Rectal smooth muscle tissue (tissue), 1 donor: ENCODE results near the gene FSTL5.

Experiments
- H3K27ac ChIP-seq: one replicate; pipeline ENCODE4 v1.7.0; 2013; ENCODE audit warnings: low read depth, low read length, inconsistent platforms
- H3K27me3 ChIP-seq: one replicate; pipeline ENCODE4 v1.7.0; 2013; ENCODE audit warnings: low read length; ENCODE audit not compliant: control insufficient read depth, insufficient read depth
- H3K36me3 ChIP-seq: one replicate; pipeline ENCODE4 v1.7.0; 2013; ENCODE audit warnings: low read length; ENCODE audit not compliant: control insufficient read depth, insufficient read depth
- H3K4me1 ChIP-seq: one replicate; pipeline ENCODE4 v1.7.0; 2013; ENCODE audit warnings: low read length; ENCODE audit not compliant: control insufficient read depth, insufficient read depth
- H3K4me3 ChIP-seq: one replicate; pipeline ENCODE4 v1.7.0; 2013; ENCODE audit warnings: low read length
- H3K9ac ChIP-seq: one replicate; pipeline ENCODE4 v1.7.0; 2013; ENCODE audit warnings: low read length

FSTL5 gene

GRCh38 chr4:161919442-161920220, 244.2 kb downstream of the FSTL5 start:
- Histone ChIP-seq H3K27ac (no peak overlapping the region), H3K36me3 (no peaks in the 10 kb centered on the region)

GRCh38 chr4:161916035-161916434, 247.8 kb downstream of the FSTL5 start:
- Histone ChIP-seq H3K4me1 (no peaks in the 10 kb centered on the region), H3K27ac (no peak overlapping the region), H3K4me3 (no peak overlapping the region), H3K27me3 (no peaks in the 10 kb centered on the region), H3K9ac (no peak overlapping the region), H3K36me3 (no peaks in the 10 kb centered on the region)

More at GRCh38 chr4:161919442-161920220, 244.2 kb downstream of the FSTL5 start:
- H3K4me1 ChIP-seq, result no peaks in the 10 kb centered on the region
- H3K9ac ChIP-seq, result no peak overlapping the region
- no peaks in the 10 kb centered on the region for H3K27me3 ChIP-seq
- no peak overlapping the region for H3K4me3 ChIP-seq

DNA sequence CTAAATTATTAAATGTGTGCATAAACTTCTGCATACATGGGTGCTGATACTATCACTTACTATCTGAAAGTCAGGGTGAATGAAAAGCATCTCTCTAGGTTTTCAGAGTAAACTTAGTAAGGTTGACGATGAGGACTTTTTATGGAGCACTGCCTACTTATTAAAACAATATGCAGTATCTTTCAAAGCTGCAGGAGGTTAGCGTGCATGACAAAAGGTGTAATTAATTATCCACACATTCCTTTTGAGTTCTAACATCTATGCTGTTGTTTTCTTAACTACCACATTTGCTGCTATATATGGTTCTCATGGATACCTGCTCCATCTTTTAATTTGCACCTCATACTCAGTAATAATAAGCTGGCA, 256.2 kb downstream of the FSTL5 start:
- Histone ChIP-seq H3K4me1 (no peaks in the 10 kb centered on the region), H3K9ac (no peak overlapping the region), H3K27me3 (no peaks in the 10 kb centered on the region), H3K4me3 (no peak overlapping the region), H3K27ac (no peak overlapping the region), H3K36me3 (no peaks in the 10 kb centered on the region)

DNA sequence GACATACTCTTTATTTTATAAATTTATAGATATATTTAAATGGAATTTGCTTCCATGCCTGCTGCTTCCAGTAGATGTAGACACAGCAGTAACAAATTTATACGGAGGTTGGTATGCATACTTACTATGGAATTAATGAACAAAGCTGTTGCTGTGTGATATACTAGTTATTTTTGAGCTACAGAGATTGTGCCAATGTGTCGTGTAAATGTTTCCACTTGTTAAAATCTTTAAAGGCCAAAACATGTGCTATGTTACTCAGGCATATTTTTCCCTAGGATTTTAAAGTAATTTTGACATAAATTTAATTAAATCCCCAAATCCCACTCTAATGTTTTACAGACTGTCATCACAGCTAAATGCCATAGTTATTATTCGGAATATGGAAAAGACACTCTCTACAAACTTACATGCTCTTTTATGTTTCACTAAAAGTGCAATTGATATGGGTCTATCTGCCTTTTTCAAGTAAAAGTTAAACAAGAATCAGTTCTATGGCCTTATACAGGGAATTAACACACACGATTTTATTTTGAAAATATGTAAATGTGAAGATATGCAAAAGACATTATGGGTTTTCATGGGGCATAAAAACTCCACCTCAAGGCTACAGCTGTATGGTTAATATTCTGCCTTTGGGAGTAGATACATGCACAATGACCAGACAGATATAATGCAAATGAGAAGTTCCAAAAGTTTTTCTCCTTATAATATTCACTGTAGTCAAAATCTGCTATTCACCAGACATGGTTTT, 256.8 kb downstream of the FSTL5 start:
- Histone ChIP-seq H3K27me3 (no peaks in the 10 kb centered on the region), H3K36me3 (no peaks in the 10 kb centered on the region), H3K9ac (no peak overlapping the region), H3K4me3 (no peak overlapping the region), H3K27ac (no peak overlapping the region), H3K4me1 (no peaks in the 10 kb centered on the region)

DNA sequence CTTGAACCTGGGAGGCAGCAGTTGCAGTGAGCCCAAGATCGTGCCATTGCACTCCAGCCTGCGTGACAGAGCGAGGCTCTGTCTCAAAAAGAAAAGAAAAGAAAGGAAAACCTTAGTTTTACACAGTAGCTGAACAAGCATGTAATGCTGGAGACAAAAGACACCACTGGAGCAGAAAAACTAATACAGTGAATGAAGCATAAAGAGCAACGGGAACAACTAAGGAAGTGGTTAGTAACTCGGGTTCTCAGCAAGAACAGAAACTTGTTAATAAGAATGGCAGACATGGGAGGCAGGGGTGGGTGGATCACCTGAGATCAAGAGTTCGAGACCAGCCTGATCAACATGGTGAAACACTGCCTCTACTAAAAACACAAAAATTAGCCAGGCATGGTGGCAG, 263.7 kb downstream of the FSTL5 start:
- no peaks in the 10 kb centered on the region for H3K4me1 ChIP-seq
- H3K36me3 ChIP-seq, result no peaks in the 10 kb centered on the region
- no peak overlapping the region for H3K9ac ChIP-seq

GRCh38 chr4:161894493-161895167, 269.2 kb downstream of the FSTL5 start:
- H3K4me3 ChIP-seq, result no peak overlapping the region
- H3K9ac ChIP-seq, result no peak overlapping the region
- H3K27ac ChIP-seq, result no peak overlapping the region
- H3K4me1 ChIP-seq, result no peaks in the 10 kb centered on the region
- no peaks in the 10 kb centered on the region for H3K27me3 ChIP-seq
- H3K36me3 ChIP-seq, result no peaks in the 10 kb centered on the region

More for the DNA sequence above, 263.7 kb downstream of the FSTL5 start:
- Histone ChIP-seq H3K4me3 (no peak overlapping the region), H3K27me3 (no peaks in the 10 kb centered on the region), H3K27ac (no peak overlapping the region)

DNA sequence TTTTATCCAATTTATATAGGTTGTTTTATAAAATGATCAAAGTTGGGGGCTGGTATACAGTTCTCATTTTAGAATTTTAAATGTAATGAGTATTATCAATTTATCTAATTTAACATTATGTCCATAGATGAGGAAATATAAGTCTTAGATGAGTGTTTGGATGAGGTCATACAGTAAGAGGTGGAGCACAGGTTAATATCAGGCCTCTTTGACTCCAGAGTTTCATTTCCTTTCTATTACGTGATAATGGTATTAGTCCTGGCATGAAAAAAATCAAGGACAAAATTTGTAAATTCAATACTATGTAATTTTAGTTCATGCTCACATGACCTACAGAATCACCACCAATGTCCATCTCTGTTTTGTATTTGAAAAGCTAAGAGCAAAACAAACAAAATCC, 269.8 kb downstream of the FSTL5 start:
- H3K36me3 ChIP-seq, result no peaks in the 10 kb centered on the region
- no peak overlapping the region for H3K9ac ChIP-seq

DNA sequence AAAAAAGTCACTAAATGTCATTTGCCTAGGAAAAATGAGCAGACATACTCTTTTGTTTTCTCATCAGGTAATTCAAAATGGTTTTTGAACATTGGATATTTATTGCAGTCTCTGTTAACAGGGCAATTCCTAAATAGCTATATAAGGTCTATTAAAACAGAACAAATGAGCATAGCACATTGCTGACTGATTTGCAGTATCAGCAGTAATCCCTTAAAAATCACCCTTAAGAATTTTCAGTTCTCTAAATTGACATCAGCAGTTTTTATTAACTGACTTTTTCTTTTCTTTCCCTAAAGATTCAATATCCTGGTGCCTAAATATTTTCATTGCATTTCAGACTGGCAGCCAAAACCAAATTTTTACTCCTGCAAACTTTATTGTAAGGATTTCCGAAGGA, 270.2 kb downstream of the FSTL5 start:
- H3K27me3 ChIP-seq, result no peaks in the 10 kb centered on the region
- no peaks in the 10 kb centered on the region for H3K4me1 ChIP-seq
- no peaks in the 10 kb centered on the region for H3K36me3 ChIP-seq
- H3K4me3 ChIP-seq, result no peak overlapping the region
- H3K27ac ChIP-seq, result no peak overlapping the region
- no peak overlapping the region for H3K9ac ChIP-seq

More for the DNA sequence above, 269.8 kb downstream of the FSTL5 start:
- no peak overlapping the region for H3K4me3 ChIP-seq
- H3K4me1 ChIP-seq, result no peaks in the 10 kb centered on the region
- H3K27me3 ChIP-seq, result no peaks in the 10 kb centered on the region
- H3K27ac ChIP-seq, result no peak overlapping the region

DNA sequence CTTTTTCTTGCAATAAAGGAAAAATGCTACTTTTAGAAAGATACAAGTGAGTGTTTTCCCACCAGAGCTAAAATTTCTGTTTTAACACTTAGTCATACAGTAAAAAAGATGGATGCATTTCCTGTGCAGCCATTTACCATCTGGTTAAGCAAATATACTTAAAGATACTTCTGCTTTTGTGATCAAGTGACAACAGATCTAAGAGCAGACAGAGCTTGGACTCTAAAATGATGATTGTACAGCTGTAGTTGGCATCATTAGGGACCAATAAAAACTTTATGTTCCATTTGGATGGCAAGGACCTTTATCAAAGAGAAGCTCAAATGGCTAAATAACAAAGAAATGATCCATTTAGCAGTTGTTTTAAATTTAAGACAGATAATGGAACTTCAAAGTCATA, 270.8 kb downstream of the FSTL5 start:
- no peak overlapping the region for H3K4me3 ChIP-seq
- no peaks in the 10 kb centered on the region for H3K27me3 ChIP-seq
- no peak overlapping the region for H3K9ac ChIP-seq
- no peaks in the 10 kb centered on the region for H3K4me1 ChIP-seq
- no peak overlapping the region for H3K27ac ChIP-seq
- no peaks in the 10 kb centered on the region for H3K36me3 ChIP-seq

DNA sequence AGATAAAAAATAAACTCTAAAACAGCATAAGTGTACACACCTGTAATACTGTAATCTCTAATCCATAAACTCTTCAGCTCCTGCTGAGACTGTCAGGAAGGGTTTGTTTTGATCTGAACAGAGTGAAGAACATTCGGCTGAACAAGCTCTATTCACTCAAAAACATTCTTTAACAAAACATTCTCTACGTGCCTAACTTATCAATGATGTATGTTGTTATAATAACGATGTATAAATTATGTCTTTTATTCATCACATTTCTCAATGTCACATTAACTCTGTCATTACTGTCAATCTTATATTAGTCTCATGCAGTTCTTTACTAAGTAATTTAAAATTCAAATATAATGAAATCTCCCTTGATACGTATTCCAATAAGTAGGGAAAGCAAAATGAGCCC, 280.6 kb downstream of the FSTL5 start:
- H3K27ac ChIP-seq, result no peak overlapping the region
- no peaks in the 10 kb centered on the region for H3K36me3 ChIP-seq

DNA sequence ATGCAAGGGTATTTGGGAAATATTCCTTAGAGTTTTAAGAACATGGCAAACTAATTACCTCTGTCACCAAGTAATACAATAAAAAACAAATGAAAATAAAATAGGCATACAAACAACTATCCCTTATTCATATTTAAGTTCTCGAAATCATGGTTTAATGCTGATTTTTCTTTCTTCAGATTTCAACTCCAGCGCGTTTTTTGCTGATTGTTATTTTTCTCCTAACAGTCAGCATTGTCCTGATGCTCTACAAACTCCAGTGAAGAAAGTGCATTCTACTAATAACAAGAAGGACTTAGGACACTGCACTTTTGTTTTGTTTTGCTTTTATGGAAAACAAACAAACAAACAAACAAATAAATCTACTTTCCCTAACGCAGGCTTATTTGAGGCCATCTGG, 282.4 kb downstream of the FSTL5 start:
- H3K36me3 ChIP-seq, result no peaks in the 10 kb centered on the region
- no peaks in the 10 kb centered on the region for H3K27me3 ChIP-seq
- H3K4me1 ChIP-seq, result no peaks in the 10 kb centered on the region
- H3K9ac ChIP-seq, result no peak overlapping the region
- H3K4me3 ChIP-seq, result no peak overlapping the region
- no peak overlapping the region for H3K27ac ChIP-seq

More for the DNA sequence above, 280.6 kb downstream of the FSTL5 start:
- no peaks in the 10 kb centered on the region for H3K27me3 ChIP-seq
- no peak overlapping the region for H3K9ac ChIP-seq
- H3K4me3 ChIP-seq, result no peak overlapping the region
- H3K4me1 ChIP-seq, result no peaks in the 10 kb centered on the region

GRCh38 chr4:161869511-161869910, 294.3 kb downstream of the FSTL5 start:
- Histone ChIP-seq H3K27me3 (no peaks in the 10 kb centered on the region), H3K27ac (no peak overlapping the region), H3K4me3 (no peak overlapping the region), H3K4me1 (no peaks in the 10 kb centered on the region), H3K9ac (no peak overlapping the region), H3K36me3 (no peaks in the 10 kb centered on the region)
